ENCODE data around the gene ZNF385D.

ZNF385D gene

GRCh38 chr3:21377071-21377769, 373.8 kb downstream of the ZNF385D start:
- DNase-seq (ENCODE audit: low read depth), result no peak

- DNase-seq (ENCODE audit: low read depth), result no peak
These were observed 378.7 kb downstream of the ZNF385D start for GRCh38 chr3:21372316-21372715.
